Measurements from ENCODE around the gene SPACA5B.
"Not testable (repeated sequence)": the region's sequence is repeated elsewhere in the genome, so short reads cannot be mapped to it uniquely, and the experiment has no call there.

The SPACA5B gene

GRCh38 chrX:48130326-48130725 lies at the start of gene SPACA5B:
Gene SPACA5B, plus strand, starts transcription at chrX:48130626. Its CDS starts 62 bp downstream, at chrX:48130688.
- not testable (repeated sequence) for H2AFZ ChIP-seq (ENCODE audit: low read depth, low read length); H3K9me3 ChIP-seq (ENCODE audit: insufficient read depth, low read length); H3K9ac ChIP-seq (ENCODE audit: low read length); H3K79me2 ChIP-seq (ENCODE audit: low read length); H3K27me3 ChIP-seq (ENCODE audit: low read depth, low read length); H3K4me1 ChIP-seq (ENCODE audit: low read length); H3K4me2 ChIP-seq (ENCODE audit: low read length); H3K36me3 ChIP-seq (replicated peaks; ENCODE audit: low read depth, low read length); H3K4me3 ChIP-seq (ENCODE audit: low read length); H4K20me1 ChIP-seq (ENCODE audit: insufficient read depth, low read length); H3K27ac ChIP-seq (ENCODE audit: low read length)

- Histone ChIP-seq H3K79me2 (ENCODE audit: low read length) (no peaks in the 10 kb centered on the region), H3K4me2 (ENCODE audit: low read length) (0 out of 2 replicates have a peak overlapping the region, but pooled peaks have one; percentile 8), H3K27ac (ENCODE audit: low read length) (no peak overlapping the region), H3K4me3 (ENCODE audit: low read length) (no peak overlapping the region), H3K36me3 (replicated peaks; ENCODE audit: low read depth, low read length) (no peaks in the 10 kb centered on the region), H3K9ac (ENCODE audit: low read length) (no peak overlapping the region), H3K4me1 (ENCODE audit: low read length) (peaks cover 5% of the 10 kb centered on the region), H3K27me3 (ENCODE audit: low read depth, low read length) (no peaks in the 10 kb centered on the region), H4K20me1 (ENCODE audit: insufficient read depth, low read length) (no peaks in the 10 kb centered on the region), H2AFZ (ENCODE audit: low read depth, low read length) (no peak overlapping the region), H3K9me3 (ENCODE audit: insufficient read depth, low read length) (no peaks in the 10 kb centered on the region)
- TF ChIP-seq EZH2phosphoT487 (IDR thresholded peaks at IDR 0.05; ENCODE audit: low read depth): no peak
- peak; percentile 57 for TF ChIP-seq CTCF (IDR thresholded peaks at IDR 0.05; ENCODE audit: low read depth, low read length)
These were observed 47.2 kb upstream of the SPACA5B start for GRCh38 chrX:48083212-48083611.

GRCh38 chrX:48083706-48084105 lies 46.7 kb upstream of the SPACA5B start:
- no peak overlapping the region for H3K9ac ChIP-seq (ENCODE audit: low read length)
- H3K4me3 ChIP-seq (ENCODE audit: low read length): no peak overlapping the region
- no peaks in the 10 kb centered on the region for H3K27me3 ChIP-seq (ENCODE audit: low read depth, low read length)
- no peak overlapping the region for H2AFZ ChIP-seq (ENCODE audit: low read depth, low read length)
- TF ChIP-seq EZH2phosphoT487 (IDR thresholded peaks at IDR 0.05; ENCODE audit: low read depth) (no peak), CTCF (IDR thresholded peaks at IDR 0.05; ENCODE audit: low read depth, low read length) (no peak)
- no peaks in the 10 kb centered on the region for H3K36me3 ChIP-seq (replicated peaks; ENCODE audit: low read depth, low read length)
- no peak overlapping the region for H3K4me2 ChIP-seq (ENCODE audit: low read length)
- H3K27ac ChIP-seq (ENCODE audit: low read length): no peak overlapping the region
- no peaks in the 10 kb centered on the region for H3K9me3 ChIP-seq (ENCODE audit: insufficient read depth, low read length)
- peaks cover 5% of the 10 kb centered on the region for H3K4me1 ChIP-seq (ENCODE audit: low read length)
- no peaks in the 10 kb centered on the region for H4K20me1 ChIP-seq (ENCODE audit: insufficient read depth, low read length)
- H3K79me2 ChIP-seq (ENCODE audit: low read length): no peaks in the 10 kb centered on the region

GRCh38 chrX:48086082-48086481 lies 44.3 kb upstream of the SPACA5B start:
- no peak overlapping the region for H2AFZ ChIP-seq (ENCODE audit: low read depth, low read length)
- TF ChIP-seq EZH2phosphoT487 (IDR thresholded peaks at IDR 0.05; ENCODE audit: low read depth) (no peak), CTCF (IDR thresholded peaks at IDR 0.05; ENCODE audit: low read depth, low read length) (no peak)
- H3K27me3 ChIP-seq (ENCODE audit: low read depth, low read length): no peaks in the 10 kb centered on the region
- peaks cover 5% of the 10 kb centered on the region for H3K4me1 ChIP-seq (ENCODE audit: low read length)
- no peak overlapping the region for H3K9ac ChIP-seq (ENCODE audit: low read length)
- no peaks in the 10 kb centered on the region for H3K36me3 ChIP-seq (replicated peaks; ENCODE audit: low read depth, low read length)
- no peak overlapping the region for H3K4me3 ChIP-seq (ENCODE audit: low read length)
- no peaks in the 10 kb centered on the region for H3K79me2 ChIP-seq (ENCODE audit: low read length)
- H3K9me3 ChIP-seq (ENCODE audit: insufficient read depth, low read length): no peaks in the 10 kb centered on the region
- H4K20me1 ChIP-seq (ENCODE audit: insufficient read depth, low read length): no peaks in the 10 kb centered on the region
- no peak overlapping the region for H3K4me2 ChIP-seq (ENCODE audit: low read length)
- no peak overlapping the region for H3K27ac ChIP-seq (ENCODE audit: low read length)

GRCh38 chrX:48090123-48090522 lies 40.3 kb upstream of the SPACA5B start:
- H3K4me2 ChIP-seq (ENCODE audit: low read length): no peak overlapping the region
- no peak for TF ChIP-seq CTCF (IDR thresholded peaks at IDR 0.05; ENCODE audit: low read depth, low read length)
- TF ChIP-seq EZH2phosphoT487 (IDR thresholded peaks at IDR 0.05; ENCODE audit: low read depth): no peak
- no peaks in the 10 kb centered on the region for H3K9me3 ChIP-seq (ENCODE audit: insufficient read depth, low read length)

GRCh38 chrX:48092558-48092957 lies 37.9 kb upstream of the SPACA5B start:
- H3K9ac ChIP-seq (ENCODE audit: low read length); H3K36me3 ChIP-seq (replicated peaks; ENCODE audit: low read depth, low read length); H3K79me2 ChIP-seq (ENCODE audit: low read length); H2AFZ ChIP-seq (ENCODE audit: low read depth, low read length); H3K4me2 ChIP-seq (ENCODE audit: low read length); H3K4me3 ChIP-seq (ENCODE audit: low read length); H3K9me3 ChIP-seq (ENCODE audit: insufficient read depth, low read length); H3K4me1 ChIP-seq (ENCODE audit: low read length); H3K27me3 ChIP-seq (ENCODE audit: low read depth, low read length); H3K27ac ChIP-seq (ENCODE audit: low read length); H4K20me1 ChIP-seq (ENCODE audit: insufficient read depth, low read length): not testable (repeated sequence)

More at GRCh38 chrX:48090123-48090522, 40.3 kb upstream of the SPACA5B start:
- H3K27ac ChIP-seq (ENCODE audit: low read length): no peak overlapping the region
- H4K20me1 ChIP-seq (ENCODE audit: insufficient read depth, low read length): no peaks in the 10 kb centered on the region
- no peak overlapping the region for H2AFZ ChIP-seq (ENCODE audit: low read depth, low read length)
- H3K27me3 ChIP-seq (ENCODE audit: low read depth, low read length): no peaks in the 10 kb centered on the region
- no peaks in the 10 kb centered on the region for H3K4me1 ChIP-seq (ENCODE audit: low read length)
- no peaks in the 10 kb centered on the region for H3K79me2 ChIP-seq (ENCODE audit: low read length)
- H3K36me3 ChIP-seq (replicated peaks; ENCODE audit: low read depth, low read length): no peaks in the 10 kb centered on the region
- H3K4me3 ChIP-seq (ENCODE audit: low read length): no peak overlapping the region
- H3K9ac ChIP-seq (ENCODE audit: low read length): no peak overlapping the region

All from OCI-LY3 (cell line).